ENCODE data around the gene WSCD2.

DNA sequence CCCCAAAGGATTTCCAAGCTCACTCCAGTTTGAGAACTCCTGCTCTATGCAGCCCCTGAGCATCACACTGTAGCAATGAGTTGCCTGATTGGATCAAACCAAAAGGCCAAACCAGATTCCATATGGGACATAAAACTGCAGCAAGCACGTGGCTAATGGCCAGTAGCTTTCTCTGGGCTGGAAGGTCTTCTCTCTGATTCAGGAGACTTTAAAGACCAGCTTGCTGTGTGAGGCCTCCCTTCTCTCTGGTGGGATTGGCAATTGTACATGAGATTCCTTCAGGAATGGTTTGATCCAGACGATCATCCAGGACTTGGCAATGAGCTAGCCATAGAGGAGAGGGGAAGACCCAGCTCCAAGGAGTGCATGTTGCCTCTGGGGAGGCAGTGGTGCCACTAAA is 50.2 kb downstream of the WSCD2 start:
- TF ChIP-seq, protein P1, sequence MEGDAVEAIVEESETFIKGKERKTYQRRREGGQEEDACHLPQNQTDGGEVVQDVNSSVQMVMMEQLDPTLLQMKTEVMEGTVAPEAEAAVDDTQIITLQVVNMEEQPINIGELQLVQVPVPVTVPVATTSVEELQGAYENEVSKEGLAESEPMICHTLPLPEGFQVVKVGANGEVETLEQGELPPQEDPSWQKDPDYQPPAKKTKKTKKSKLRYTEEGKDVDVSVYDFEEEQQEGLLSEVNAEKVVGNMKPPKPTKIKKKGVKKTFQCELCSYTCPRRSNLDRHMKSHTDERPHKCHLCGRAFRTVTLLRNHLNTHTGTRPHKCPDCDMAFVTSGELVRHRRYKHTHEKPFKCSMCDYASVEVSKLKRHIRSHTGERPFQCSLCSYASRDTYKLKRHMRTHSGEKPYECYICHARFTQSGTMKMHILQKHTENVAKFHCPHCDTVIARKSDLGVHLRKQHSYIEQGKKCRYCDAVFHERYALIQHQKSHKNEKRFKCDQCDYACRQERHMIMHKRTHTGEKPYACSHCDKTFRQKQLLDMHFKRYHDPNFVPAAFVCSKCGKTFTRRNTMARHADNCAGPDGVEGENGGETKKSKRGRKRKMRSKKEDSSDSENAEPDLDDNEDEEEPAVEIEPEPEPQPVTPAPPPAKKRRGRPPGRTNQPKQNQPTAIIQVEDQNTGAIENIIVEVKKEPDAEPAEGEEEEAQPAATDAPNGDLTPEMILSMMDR (optimal IDR thresholded peaks at IDR 0.05 in 1 of 3, IDR thresholded peaks at IDR 0.05 in 1 of 3, conservative IDR thresholded peaks at IDR 0.05 in 1 of 3; ENCODE audit: extremely low read depth in 1 of 3, insufficient read depth in 2 of 3, low read length in 3 of 3): no peak
- TF ChIP-seq EZH2 (IDR thresholded peaks at IDR 0.05; ENCODE audit: low read length): no peak
